B cell (primary cell): Measurements from ENCODE around the gene HJV. TPM values are rescaled to one million over a fixed set of nuclear protein-coding genes. Genes with fewer than 3 reads are reported as not detected.

Experiments
- ATAC-seq: fragments of 200-7000 bp; cut with Tn5 transposase; one replicate; pipeline ENCODE4 v1.10.0; 2021; ENCODE audit warnings: low read depth, mild to moderate bottlenecking, moderate number of reproducible peaks, moderate library complexity
- CTCF ChIA-PET: fragments of 350-600 bp; sonication (Branson Sonifier 250); formaldehyde crosslinking; loops from one replicate; lab custom pipeline; 2021; ENCODE audit warnings: antibody characterized with exemption, inconsistent platforms; lab: Charles Lee
- POLR2A ChIA-PET: fragments of 350-600 bp; sonication (Branson Sonifier 250); formaldehyde crosslinking; loops from one replicate; lab custom pipeline; 2021; ENCODE audit warnings: antibody characterized with exemption; lab: Charles Lee
- DNase-seq: peaks from one replicate; pipeline ENCODE4 v3.0.0; 2013
- H2AFZ ChIP-seq: 2 replicates; pipeline ENCODE4 v1.6.1; 2012; ENCODE audit warnings: mild to moderate bottlenecking, low read depth, low read length; ENCODE audit not compliant: insufficient read depth, poor library complexity, severe bottlenecking
- H3K27ac ChIP-seq, 2 donors: 1 replicate in 1 of 2; 2 replicates in 1 of 2; pipeline ENCODE4 v1.5.1; 2012 to 2013; ENCODE audit warnings: low read length in 2 of 2, mild to moderate bottlenecking in 2 of 2, moderate library complexity in 1 of 2
- H3K27me3 ChIP-seq, 4 experiments: fragments of 200-600 bp in 1 of 4; sonication (generic) in 1 of 4; replicated peaks in 1 of 4; 1 replicate in 2 of 4; 2 replicates in 2 of 4; pipeline versions ENCODE4 v1.6.1 to v1.7.0; 2013 to 2016; ENCODE audit warnings: low read length in 3 of 4, mild to moderate bottlenecking in 2 of 4, mixed read lengths in 1 of 4, moderate library complexity in 1 of 4; ENCODE audit not compliant: insufficient read depth in 4 of 4, control insufficient read depth in 3 of 4; ENCODE audit errors: control extremely low read depth in 1 of 4
- H3K36me3 ChIP-seq, 2 experiments: replicated peaks in 1 of 2; 1 replicate in 1 of 2; 2 replicates in 1 of 2; pipeline versions ENCODE4 v1.6.1 to v1.7.1; 2013; ENCODE audit warnings: low read length in 1 of 2; ENCODE audit not compliant: insufficient read depth in 2 of 2, control insufficient read depth in 1 of 2; ENCODE audit errors: control extremely low read depth in 1 of 2, extremely low read depth in 1 of 2
- H3K4me1 ChIP-seq, 2 donors: fragments of 200-600 bp in 1 of 2; sonication (generic) in 1 of 2; 1 replicate in 1 of 2; 2 replicates in 1 of 2; pipeline versions ENCODE4 v1.5.1 to v1.6.1; 2013 to 2017; ENCODE audit warnings: low read length in 2 of 2; ENCODE audit not compliant: control insufficient read depth in 2 of 2, insufficient read depth in 2 of 2
- H3K4me2 ChIP-seq: replicated peaks from 2 replicates; pipeline ENCODE3; 2012; ENCODE audit warnings: mild to moderate bottlenecking, low read depth, low read length; ENCODE audit not compliant: poor library complexity, severe bottlenecking
- H3K4me3 ChIP-seq, 5 experiments: fragments of 200-600 bp in 1 of 5; sonication (generic) in 1 of 5; 1 replicate in 3 of 5; 2 replicates in 2 of 5; pipeline versions ENCODE4 v1.5.1 to v1.7.0; 2011 to 2016; ENCODE audit warnings: low read length in 4 of 5, mild to moderate bottlenecking in 4 of 5, low read depth in 2 of 5, control low read depth in 1 of 5, moderate library complexity in 1 of 5; ENCODE audit not compliant: insufficient read depth in 1 of 5; ENCODE audit errors: control extremely low read depth in 1 of 5, extremely low read depth in 1 of 5
- H3K79me2 ChIP-seq: fragments of 200-600 bp; sonication (generic); one replicate; pipeline ENCODE4 v1.6.0; 2016; ENCODE audit warnings: low read length; ENCODE audit not compliant: control insufficient read depth, insufficient read depth
- H3K9ac ChIP-seq: fragments of 200-600 bp; sonication (generic); 2 replicates; pipeline ENCODE4 v1.6.1; 2017; ENCODE audit warnings: mild to moderate bottlenecking, low read length, moderate library complexity
- H3K9me3 ChIP-seq, 3 donors: one replicate each; pipeline versions ENCODE4 v1.6.1 to v1.7.1; 2013; ENCODE audit warnings: low read length in 2 of 3; ENCODE audit not compliant: control insufficient read depth in 2 of 3, insufficient read depth in 1 of 3; ENCODE audit errors: control extremely low read depth in 1 of 3
- H4K20me1 ChIP-seq: 2 replicates; pipeline ENCODE4 v1.6.0; 2012; ENCODE audit warnings: mild to moderate bottlenecking, low read length; ENCODE audit not compliant: insufficient read depth, control insufficient read depth, poor library complexity, severe bottlenecking
- H3K27ac Mint-ChIP-seq: one replicate; pipeline ENCODE4 v1.8.0; 2021; ENCODE audit warnings: mixed read lengths
- H3K27me3 Mint-ChIP-seq: one replicate; pipeline ENCODE4 v1.8.0; 2021; ENCODE audit warnings: mixed read lengths
- H3K4me1 Mint-ChIP-seq: one replicate; pipeline ENCODE4 v1.8.0; 2021; ENCODE audit warnings: mixed read lengths
- H3K4me3 Mint-ChIP-seq: one replicate; pipeline ENCODE4 v1.8.0; 2021; ENCODE audit warnings: mixed read lengths
- H3K9me3 Mint-ChIP-seq: one replicate; pipeline ENCODE4 v1.8.0; 2022; ENCODE audit warnings: mixed read lengths; ENCODE audit not compliant: insufficient read depth
- CTCF ChIP-seq: fragments of 200-600 bp; IDR thresholded peaks from one replicate; pipeline ENCODE4 v1.8.0; 2022; ENCODE audit warnings: antibody characterized with exemption, mild to moderate bottlenecking
- EZH2 ChIP-seq: IDR thresholded peaks from 2 replicates; pipeline ENCODE4 v1.6.1; 2012; ENCODE audit warnings: borderline replicate concordance, low read depth, mild to moderate bottlenecking, moderate library complexity, low read length; ENCODE audit not compliant: insufficient read depth, poor library complexity, severe bottlenecking
- WGBS: methylation state at CpG from one replicate; pipeline ENCODE4 v1.1.5; 2013; ENCODE audit warnings: missing lambda C conversion rate; ENCODE audit not compliant: insufficient coverage; 5-methylcytosine and 5-hydroxymethylcytosine counted together
- intact Hi-C: fragments of 100-400 bp; cut with micrococcal nuclease; formaldehyde crosslinking; loops from one replicate; pipeline ENCODE4 v1.10.0; 2022
- polyA plus RNA-seq: library from polyadenylated mRNA; depleted of rRNA; stranded (reverse); fragments of >200 nt; gene quantifications from 2 replicates; pipeline ENCODE4 v1.2.3, GENCODE V29; 2012
- total RNA-seq, 2 donors: library from RNA; stranded (reverse); fragments of 120-200 nt in 1 of 2; gene quantifications; 1 replicate in 1 of 2; 2 replicates in 1 of 2; pipeline versions ENCODE4 v1.2.3 to v1.2.4, GENCODE V29; 2013 to 2022

Gene HJV
- total and polyA plus RNA-seq, 2 donors (not counting 1 experiment from before 2014, with no cell fraction given) = not detected

- no peak overlapping the region for H3K9ac ChIP-seq
- no peak overlapping the region for H3K27ac Mint-ChIP-seq
Measured at GRCh38 chr1:146013559-146013922, 8.0 kb downstream of the HJV start.

More at GRCh38 chr1:146013559-146013922, 8.0 kb downstream of the HJV start:
- Histone ChIP-seq H3K4me3 (no peak overlapping the region), H3K27ac (no peak overlapping the region), H4K20me1 (no peaks in the 10 kb centered on the region), H3K27me3 (peaks cover 0 to 9% (median 0%) of the 10 kb centered on the region in 4 experiments), H3K36me3 (no peaks in the 10 kb centered on the region), H3K4me2 (no peak overlapping the region), H3K4me1 (no peaks in the 10 kb centered on the region), H2AFZ (no peak overlapping the region), H3K79me2 (no peaks in the 10 kb centered on the region), H3K9me3 (no peaks in the 10 kb centered on the region)
- POLR2A ChIA-PET = no interaction called here
- WGBS = no CpG with 5 or more reads among the region's 6 CpGs
- H3K9me3 Mint-ChIP-seq = no peaks in the 10 kb centered on the region
- TF ChIP-seq CTCF (no peak), EZH2 (no peak)
- ATAC-seq (no peak), DNase-seq (no peak)
- CTCF ChIA-PET = interaction anchor here (0.6 to 13.6 kb wide), 10 partner anchors 9 to 168 kb away, joined by 3 to 361 read pairs (median 10); partner anchors contain the start of genes NUDT17, PIAS3 and RBM8A
- H3K27me3 Mint-ChIP-seq = peaks cover 20% of the 10 kb centered on the region
- H3K4me3 Mint-ChIP-seq = no peak overlapping the region
- intact Hi-C loops = loop anchor here (1.0 to 2.0 kb wide), 5 partner anchors 17 to 168 kb away; partner anchors contain the start of genes NUDT17 and TXNIP
- H3K4me1 Mint-ChIP-seq = peaks cover 2% of the 10 kb centered on the region
